ENCODE measurements around the gene SMAD1.
A peak's percentile ranks its signal among the peaks of the same experiment; 100 is the strongest.
"Not testable (repeated sequence)": the region's sequence is repeated elsewhere in the genome, so short reads cannot be mapped to it uniquely, and the experiment has no call there.

Gene SMAD1

DNA sequence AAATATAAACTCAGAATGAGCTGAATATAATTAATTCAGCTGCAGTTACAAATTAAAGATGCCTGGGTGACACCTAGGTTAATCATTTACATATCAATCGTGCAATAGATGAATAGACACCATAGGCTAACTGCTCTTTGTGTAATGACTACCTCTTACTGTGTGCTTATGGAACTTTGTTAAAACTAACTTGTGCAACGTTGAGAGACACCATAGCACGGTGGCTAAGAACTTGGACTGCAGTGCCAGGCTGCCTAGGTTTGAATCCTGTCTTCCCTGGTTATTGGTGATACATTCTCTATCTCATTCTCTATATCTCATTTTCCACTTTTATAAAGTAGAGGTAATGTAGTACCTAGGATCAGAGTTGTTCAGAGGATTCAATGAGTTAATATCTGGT lies 46.9 kb downstream of the SMAD1 start:
- no peak for DNase-seq (ENCODE audit: low spot score)

DNA sequence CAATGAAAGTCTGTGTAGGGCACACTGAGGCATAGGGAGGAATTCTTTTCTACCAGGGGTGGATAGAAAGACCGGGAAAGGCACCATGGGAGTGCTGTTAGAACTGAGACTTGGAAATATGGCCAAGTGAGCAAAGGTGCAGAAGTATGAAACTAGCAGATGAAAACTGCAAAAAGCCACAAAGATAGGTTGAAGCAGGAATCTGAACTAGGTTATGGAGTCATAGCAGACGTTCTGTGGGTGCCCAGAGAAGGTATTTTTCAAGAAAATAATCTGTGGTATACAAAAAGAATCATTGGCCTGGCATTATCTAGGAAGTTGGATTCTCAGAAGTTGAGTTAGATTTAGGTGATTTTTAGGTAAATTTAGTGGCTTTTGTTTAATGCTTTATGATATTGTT lies 48.5 kb downstream of the SMAD1 start:
- no peak for DNase-seq (ENCODE audit: low spot score)

DNA sequence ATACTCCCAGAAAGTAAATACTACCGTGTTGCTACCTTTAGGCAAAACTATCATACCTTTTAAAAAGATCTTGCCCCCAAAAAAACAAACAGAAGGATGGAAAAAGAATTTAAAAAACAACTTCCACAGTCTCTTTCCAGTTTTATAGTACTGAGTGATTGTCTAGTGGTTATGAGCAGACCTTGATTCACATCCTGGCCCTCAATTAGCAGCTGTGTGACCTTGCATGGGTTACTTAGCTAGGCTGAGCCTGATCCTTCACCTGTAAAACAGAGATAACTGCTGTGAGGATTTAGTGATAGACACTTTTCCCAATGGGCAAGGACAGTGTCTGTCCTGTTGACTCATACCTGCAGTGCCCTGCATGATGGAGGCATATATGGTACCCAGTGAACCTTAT lies 49.0 kb downstream of the SMAD1 start:
- DNase-seq (ENCODE audit: low spot score) = no peak

DNA sequence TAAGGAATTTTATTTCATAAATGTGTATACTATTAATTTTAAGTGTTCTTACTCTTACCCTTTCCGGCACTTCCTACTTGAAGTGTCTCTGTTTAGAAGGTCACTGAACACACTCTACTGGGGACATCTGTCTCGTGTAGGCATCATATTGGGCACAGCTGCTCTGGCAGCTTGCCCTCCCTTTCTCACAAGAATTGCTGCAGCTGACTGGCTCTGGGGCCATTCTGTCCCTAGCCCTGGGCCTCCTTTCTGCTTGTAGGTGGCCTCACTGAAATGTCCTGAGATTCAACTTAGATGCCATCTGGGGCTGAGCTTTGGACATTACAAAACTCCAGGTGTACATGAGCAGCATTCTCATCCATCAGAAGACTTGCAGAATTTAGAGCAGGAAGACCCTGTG lies 49.6 kb downstream of the SMAD1 start:
- DNase-seq (ENCODE audit: low spot score) = no peak

DNA sequence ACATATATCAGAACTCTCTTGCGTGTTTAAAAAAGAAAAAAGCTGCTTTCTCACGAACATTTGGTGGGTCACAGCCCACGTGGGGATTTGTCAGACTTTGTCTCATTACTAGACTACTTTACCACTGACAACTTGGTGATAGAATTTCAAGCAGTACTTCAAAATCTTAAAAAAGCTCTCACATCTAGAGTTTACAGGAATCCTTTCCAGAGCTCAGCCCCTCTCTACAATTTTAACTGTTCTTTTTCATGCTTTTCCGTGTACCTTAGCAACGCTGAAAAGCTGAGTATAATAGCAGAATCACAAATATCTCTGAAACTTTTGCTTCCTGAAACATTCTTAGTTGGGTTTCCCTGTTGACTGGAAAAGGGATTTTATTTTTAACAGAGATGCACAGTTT lies 50.2 kb downstream of the SMAD1 start:
- no peak for DNase-seq (ENCODE audit: low spot score)

DNA sequence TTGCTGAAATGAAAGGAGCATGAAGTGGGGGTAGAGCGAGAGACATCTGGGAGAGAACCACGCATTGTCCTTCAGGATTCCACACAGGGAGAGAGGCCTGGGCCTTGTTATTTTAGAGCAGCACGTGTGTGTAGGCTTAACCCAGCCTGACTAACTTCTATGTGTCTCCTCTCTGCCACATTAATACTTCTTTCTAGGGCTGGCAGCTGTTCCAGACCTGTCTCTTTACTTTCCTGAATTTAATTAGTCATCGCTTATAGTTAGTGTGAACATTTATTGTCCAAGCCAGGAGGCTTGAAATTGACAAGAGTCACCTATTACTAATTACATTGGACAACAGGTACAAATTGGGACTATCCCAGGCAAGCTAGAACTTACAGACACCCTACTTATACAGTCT lies 51.3 kb downstream of the SMAD1 start:
- no peak for DNase-seq (ENCODE audit: low spot score)

DNA sequence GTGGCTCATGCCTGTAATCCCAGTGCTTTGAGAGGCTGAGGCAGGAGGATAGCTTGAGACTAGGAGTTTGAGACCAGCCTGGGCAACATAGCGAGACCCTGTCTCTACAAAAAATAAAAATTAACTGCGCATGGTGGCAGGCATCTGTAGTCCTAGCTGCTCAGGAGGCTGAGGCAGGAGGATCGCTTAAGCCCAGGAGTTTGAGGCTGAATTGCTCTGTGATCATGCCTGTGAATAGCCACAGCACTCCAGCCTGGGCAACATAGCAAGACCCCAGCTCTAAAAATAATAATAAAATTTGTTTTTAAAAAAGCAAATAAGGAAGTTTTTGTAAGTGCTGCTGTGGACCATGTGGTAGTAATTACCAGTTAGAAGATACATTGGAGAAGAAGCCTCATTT lies 51.8 kb downstream of the SMAD1 start:
- not testable (repeated sequence) for DNase-seq (ENCODE audit: low spot score)

DNA sequence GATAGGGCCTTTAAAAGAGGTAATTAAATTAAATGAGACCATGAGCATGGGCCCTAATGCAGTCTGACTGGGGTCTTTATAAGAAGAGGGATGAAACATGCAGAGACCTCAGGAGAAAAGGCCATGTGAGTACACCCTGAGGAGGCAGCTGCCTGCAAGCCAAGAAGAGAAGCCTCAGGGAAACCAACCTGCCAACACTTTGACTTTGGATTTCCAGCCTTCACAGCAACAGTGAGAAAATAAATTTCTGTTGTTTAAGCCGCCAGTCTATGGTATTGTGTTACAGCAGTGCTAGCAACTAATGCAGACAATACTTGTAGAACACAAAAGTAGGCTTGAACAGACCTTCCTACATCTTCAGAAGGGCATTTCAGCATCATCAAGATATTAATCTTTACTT lies 52.3 kb downstream of the SMAD1 start:
- no peak for DNase-seq (ENCODE audit: low spot score)

DNA sequence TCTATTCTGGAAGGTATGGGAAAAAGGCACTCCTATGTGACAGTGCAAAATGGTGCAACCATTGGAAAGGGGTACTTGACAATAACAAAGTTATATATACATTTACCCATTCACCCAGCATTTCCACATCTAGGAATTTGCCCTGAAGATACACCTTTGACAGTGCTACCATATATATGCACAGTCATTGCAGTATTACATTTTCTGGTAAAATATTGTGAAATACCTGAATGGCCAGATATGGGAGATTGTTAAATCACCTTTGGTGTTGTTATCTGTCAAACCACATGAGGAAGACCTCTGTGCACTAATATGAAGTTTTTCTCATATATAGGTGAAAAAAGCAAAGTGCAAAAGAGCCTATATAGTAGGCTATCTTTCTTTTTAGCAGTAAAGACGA lies 53.5 kb downstream of the SMAD1 start:
- no peak for DNase-seq (ENCODE audit: low spot score)

DNA sequence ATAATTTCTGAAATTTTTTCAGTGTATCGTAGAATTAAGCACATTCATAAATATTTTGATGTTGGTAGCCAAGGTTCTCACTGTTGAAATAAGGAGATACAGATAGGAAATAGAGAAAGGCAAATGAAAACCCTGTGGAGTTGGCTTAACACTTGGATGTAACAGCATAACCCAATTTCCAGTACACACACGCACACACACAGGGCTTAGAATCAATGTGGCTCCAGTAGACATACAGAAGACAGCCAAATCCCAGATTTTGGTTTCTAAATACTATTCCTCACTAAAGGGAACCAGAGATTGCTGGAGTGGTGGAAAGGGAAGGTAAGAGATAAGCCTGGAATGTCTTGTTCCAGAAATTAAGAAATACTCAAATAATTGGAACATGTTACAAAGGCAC lies 54.4 kb downstream of the SMAD1 start:
- DNase-seq (ENCODE audit: low spot score) = no peak

DNA sequence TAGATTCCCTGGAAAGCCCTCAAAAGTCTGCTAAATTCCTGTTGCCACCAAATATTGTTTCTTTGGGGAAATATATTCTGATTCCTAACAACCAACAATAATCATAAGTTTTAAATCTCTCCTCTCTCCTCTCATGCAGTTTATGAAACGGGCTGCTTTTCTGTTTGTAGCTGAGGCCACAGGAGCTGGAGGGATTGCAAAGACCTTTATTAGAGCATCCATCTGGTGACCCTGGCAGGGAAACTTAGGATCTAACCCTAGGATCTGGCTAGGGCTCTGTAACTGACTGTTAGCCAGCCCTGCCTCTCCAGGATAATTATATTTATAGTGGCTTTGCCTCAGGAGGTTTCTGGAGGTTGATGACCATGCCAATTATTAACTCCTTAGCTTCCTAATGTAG lies 56.9 kb downstream of the SMAD1 start:
- no peak for DNase-seq (ENCODE audit: low spot score)

DNA sequence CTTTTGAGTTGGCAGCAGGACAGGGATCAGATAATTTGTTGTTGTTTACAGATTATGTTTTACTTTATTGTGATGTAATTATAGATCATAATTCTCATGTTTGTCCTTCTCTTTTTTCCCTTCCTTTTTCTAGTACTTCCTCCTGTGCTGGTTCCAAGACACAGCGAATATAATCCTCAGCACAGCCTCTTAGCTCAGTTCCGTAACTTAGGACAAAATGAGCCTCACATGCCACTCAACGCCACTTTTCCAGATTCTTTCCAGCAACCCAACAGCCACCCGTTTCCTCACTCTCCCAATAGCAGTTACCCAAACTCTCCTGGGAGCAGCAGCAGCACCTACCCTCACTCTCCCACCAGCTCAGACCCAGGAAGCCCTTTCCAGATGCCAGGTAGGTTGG lies 58.0 kb downstream of the SMAD1 start:
- DNase-seq (ENCODE audit: low spot score) = no peak

DNA sequence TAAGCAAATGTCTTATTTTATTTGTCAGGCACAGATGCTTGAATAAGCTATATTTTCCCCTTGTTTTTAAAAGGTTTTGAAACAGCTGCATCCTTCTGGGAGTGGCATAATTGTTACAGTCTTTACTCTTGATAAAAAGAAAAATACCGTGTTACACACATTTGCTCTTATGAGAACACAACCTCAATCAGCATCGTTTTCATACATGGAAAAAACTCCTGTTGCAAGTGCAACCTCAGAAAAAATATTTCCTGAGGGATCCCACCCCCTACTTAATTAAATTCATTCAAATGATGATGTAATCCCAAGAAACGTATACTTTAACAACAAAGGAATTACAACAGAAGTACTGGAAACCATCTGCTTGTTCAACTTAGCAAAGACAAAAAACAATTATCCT lies 58.6 kb downstream of the SMAD1 start:
- DNase-seq (ENCODE audit: low spot score) = no peak

DNA sequence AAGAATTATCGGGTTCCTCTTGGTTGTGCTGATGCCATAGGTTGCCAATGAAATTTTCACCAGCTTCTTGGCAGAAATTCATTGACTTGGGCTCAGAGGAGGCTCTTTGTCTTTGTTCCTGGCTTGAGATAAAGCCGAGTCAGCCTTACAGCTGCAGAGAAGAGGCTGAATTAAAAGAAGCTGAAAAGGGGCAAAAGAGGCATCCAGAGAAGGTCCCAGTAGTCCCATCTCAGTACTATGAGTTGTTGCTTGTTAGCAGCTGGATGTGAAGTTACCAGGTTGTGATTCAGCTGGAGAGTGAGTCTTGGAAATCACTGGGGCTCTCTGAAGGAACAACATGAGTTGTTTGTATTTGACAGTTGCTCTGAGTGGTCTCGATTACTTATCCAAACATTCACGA lies 59.7 kb downstream of the SMAD1 start:
- DNase-seq (ENCODE audit: low spot score) = no peak

DNA sequence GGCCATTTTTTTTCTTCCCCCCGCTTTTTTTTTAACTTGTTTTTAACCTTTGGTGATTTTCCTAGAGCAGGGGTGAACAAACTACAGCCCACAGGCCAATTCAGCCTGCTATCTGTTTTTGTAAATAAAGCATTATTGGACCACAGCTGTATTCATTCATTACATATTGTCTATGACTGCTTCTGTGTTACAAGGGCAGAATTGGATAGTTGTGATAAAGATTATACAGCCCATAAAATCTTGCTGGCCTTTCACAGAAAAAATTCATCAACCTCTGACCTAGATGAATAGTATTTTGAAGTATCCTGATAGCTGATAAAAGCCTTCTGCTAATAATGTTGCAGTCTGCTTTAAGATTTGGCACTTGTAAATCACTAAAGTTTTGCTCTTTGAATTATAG lies 63.4 kb downstream of the SMAD1 start:
- no peak for DNase-seq (ENCODE audit: low spot score)

DNA sequence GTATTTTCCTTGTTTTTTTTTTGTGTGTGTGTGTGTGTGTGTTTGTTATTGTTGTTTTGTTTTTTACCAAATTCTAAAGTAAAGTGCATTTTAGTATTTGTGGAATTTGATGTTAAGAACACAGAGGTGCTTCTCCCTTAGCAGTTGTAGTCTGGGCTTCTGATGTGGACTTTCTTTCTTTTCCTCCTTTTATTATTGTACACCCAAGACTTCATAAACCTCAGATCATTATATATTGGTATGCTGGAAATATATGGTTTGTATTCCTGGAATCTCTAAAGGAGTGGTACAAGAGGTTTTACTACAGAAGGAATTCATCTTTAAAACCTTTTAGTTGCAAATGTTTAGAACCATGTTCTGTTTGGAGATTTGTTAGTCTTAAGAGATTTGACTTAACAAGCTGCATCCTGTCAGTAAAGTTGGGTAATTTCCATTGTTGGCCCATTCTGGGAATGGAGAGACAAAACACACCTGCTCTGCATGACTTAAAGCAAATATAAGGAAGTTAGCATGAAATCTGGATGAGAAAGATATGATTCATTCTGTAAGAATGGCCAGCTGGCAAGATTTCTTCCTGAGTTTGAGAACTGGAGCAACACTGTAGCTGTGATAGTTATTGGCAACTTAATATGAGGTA lies 64.0 kb downstream of the SMAD1 start:
- no peak for DNase-seq (ENCODE audit: low spot score)

DNA sequence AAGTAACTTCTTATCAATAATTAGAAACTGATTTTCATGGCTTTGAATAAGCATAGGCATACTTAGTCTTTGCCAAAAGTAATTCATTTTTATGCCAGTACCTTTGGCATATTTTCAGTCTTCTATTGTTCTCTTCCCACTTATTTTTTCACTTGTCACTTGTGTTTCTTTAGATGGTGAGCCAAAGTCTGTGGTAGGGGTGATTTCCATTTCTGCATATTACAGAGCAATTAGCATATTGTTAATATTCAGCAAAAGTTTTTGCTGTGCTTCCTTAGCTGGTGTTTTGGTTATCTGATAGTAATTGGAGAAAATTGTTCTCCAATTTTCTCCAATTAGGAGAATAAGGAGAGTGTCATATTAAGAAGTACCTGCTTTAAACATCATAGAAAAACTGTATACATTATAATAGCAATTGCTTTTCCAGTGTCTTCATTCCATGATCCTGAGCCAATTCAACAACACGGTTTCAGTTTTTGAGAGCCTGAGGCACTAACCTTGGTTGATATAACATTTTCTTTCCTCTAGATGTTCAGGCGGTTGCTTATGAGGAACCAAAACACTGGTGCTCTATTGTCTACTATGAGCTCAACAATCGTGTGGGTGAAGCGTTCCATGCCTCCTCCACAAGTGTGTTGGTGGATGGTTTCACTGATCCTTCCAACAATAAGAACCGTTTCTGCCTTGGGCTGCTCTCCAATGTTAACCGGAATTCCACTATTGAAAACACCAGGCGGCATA lies 64.7 kb downstream of the SMAD1 start:
- DNase-seq (ENCODE audit: low spot score) = no peak

DNA sequence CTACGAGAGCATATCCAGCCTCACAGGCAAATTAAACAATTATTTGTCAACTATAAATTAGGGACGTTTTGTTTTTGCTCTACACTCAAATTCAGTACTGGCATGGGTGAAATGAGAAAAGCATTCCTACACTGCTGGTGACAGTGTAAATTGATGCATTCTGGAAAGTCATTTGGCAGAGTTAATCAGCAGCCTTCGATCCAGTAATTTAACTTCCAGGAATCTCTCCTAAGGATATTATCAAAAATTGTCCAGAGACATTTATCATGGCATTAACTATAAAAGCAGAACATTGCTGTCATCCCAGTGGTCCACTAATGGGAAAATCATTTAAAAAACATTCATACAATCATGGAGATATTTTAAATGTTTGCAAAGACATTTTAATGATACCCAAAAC lies 70.0 kb downstream of the SMAD1 start:
- DNase-seq (ENCODE audit: low spot score) = no peak

DNA sequence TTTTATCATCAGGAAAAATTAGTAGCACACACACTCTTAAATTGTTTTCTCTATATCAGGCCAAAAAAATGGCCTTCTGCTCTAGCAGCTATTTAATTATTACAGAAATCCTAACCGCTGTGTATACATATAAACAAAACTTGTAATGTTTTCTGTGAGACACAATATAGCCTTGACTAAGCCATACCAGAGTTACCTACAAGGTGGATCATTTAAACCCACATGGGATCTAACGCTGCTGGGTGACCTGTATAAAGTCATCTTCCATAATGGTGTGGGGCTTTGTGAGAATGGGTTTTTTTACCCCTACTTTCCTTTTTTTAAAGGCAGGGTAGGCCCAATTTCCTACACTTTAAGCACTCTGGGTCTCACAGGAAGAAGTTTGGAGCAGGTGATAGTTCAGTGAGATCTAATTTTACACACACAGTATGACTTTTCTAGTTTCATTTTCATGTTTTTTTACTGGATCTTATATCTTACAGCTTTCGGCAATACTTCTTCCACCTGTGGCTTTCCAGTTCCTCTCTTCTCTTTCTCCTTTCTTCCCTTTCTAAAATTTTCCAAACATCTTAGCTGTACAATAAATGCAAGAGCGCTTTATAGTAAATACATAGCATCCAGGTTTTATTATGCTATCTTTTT lies 70.6 kb downstream of the SMAD1 start:
- DNase-seq (ENCODE audit: low spot score) = no peak

DNA sequence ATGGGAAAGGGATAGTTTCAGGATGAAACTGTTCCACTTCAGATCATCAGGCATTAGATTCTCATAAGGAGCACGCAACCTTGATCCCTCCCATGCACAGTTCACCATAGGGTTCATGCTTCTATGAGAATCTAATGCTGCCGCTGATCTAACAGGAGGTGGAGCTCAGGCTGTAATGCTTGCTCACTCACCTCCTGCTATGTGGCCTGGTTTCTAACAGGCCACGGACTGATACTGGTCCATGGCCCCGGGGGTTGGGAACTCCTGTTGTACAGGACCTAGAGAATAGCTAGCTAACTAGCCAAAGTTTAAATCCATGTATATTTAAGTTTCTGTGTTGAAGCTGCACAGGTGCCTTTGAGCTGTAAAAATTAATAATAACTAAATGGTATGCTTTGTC lies 71.7 kb downstream of the SMAD1 start:
- no peak for DNase-seq (ENCODE audit: low spot score)

DNA sequence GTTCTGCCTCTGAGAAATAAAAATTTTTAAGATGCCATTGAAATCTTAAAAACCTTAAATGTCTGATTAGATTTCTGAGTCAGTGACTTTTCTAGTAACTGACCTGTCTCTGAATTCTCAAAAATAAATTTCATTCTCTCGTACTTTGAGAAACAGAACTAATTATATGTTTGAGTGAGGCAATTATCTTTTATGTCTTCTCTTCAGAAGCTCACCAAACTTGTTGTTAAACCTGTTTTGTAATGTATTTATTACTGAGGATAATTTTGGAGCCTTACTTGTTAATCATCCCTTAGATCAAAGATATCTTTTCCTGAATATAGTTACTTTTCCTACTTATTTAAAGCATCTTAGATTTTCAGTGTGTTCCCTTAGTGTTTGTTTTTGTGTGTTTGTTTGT lies 73.0 kb downstream of the SMAD1 start:
- no peak for DNase-seq (ENCODE audit: low spot score)

DNA sequence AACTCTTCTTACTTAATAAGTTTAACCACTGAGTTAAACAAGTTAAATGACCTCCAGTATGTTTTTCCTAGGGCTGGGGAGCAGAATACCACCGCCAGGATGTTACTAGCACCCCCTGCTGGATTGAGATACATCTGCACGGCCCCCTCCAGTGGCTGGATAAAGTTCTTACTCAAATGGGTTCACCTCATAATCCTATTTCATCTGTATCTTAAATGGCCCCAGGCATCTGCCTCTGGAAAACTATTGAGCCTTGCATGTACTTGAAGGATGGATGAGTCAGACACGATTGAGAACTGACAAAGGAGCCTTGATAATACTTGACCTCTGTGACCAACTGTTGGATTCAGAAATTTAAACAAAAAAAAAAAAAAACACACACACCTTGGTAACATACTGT lies 76.1 kb downstream of the SMAD1 start:
- DNase-seq (ENCODE audit: low spot score) = peak; percentile 38

DNA sequence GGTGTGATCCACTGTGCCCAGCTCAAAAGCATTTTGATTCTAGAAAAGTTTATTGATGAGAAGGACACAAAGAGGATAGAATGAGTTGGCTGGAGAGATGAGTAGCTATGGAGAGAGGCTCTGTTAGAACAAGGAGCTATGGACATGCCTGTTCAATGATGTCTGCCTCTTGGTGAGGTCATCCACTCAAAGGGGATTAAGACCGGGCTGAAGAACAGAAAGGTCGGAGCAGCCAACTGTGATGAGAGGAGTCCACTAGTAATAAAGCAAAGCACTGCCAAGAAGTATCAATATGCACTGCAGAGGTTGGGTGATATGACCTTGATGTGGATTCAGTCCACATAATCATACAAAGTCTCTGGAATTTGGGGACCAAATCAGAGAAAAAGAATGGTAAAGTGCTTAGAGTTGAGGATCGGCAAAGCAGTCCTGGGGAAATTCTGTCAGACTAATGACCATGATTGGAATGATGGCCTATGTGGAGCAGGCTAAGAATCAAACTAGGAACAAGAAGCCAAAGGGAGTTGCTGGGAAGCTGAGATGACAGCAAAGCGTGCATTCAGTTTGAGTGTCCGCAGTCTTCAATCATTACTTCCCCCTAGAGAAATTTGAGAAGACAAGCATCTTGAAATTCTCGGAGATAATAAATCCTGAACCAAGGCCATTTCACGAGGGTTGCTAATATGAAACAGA lies 81.8 kb downstream of the SMAD1 start:
- DNase-seq (ENCODE audit: low spot score) = no peak

Data from hematopoietic multipotent progenitor cell treated with erythropoietin and hydrocortisone succinate and interleukin-3 and kit ligand, for 17 days (in vitro differentiated cells).